HUES6 (cell line): Measurements from ENCODE around the gene PRPF8.

ENCODE experiments used
- H3K27ac ChIP-seq: 2 replicates; pipeline ENCODE4 v1.7.0; 2013; ENCODE audit warnings: low read depth, mild to moderate bottlenecking, low read length, inconsistent platforms
- H3K27me3 ChIP-seq: 2 replicates; pipeline ENCODE4 v1.6.1; 2013; ENCODE audit warnings: low read length; ENCODE audit not compliant: control insufficient read depth, insufficient read depth
- H3K36me3 ChIP-seq: 2 replicates; pipeline ENCODE4 v1.6.1; 2013; ENCODE audit warnings: low read length; ENCODE audit not compliant: control insufficient read depth, insufficient read depth
- H3K4me1 ChIP-seq: 2 replicates; pipeline ENCODE4 v1.6.1; 2013; ENCODE audit warnings: low read length; ENCODE audit not compliant: control insufficient read depth, insufficient read depth
- H3K4me3 ChIP-seq: 2 replicates; pipeline ENCODE4 v1.5.1; 2013; ENCODE audit warnings: low read depth, low read length
- H3K9ac ChIP-seq: one replicate; pipeline ENCODE4 v1.6.1; 2013; ENCODE audit warnings: mild to moderate bottlenecking, low read length
- H3K9me3 ChIP-seq: 2 replicates; pipeline ENCODE4 v1.6.1; 2013; ENCODE audit warnings: low read depth, low read length; ENCODE audit not compliant: control insufficient read depth, insufficient read depth

The PRPF8 gene

GRCh38 chr17:1623057-1623630 is 61.5 kb downstream of the PRPF8 start:
- Histone ChIP-seq H3K27me3 (no peaks in the 10 kb centered on the region; the same call in 1 of the 2 replicates), H3K27ac (no peak overlapping the region), H3K4me1 (peaks cover 25% of the 10 kb centered on the region), H3K4me3 (no peak overlapping the region), H3K36me3 (peaks cover 2% of the 10 kb centered on the region; the same call in 1 of the 2 replicates), H3K9me3 (no peaks in the 10 kb centered on the region), H3K9ac (no peak overlapping the region)

DNA sequence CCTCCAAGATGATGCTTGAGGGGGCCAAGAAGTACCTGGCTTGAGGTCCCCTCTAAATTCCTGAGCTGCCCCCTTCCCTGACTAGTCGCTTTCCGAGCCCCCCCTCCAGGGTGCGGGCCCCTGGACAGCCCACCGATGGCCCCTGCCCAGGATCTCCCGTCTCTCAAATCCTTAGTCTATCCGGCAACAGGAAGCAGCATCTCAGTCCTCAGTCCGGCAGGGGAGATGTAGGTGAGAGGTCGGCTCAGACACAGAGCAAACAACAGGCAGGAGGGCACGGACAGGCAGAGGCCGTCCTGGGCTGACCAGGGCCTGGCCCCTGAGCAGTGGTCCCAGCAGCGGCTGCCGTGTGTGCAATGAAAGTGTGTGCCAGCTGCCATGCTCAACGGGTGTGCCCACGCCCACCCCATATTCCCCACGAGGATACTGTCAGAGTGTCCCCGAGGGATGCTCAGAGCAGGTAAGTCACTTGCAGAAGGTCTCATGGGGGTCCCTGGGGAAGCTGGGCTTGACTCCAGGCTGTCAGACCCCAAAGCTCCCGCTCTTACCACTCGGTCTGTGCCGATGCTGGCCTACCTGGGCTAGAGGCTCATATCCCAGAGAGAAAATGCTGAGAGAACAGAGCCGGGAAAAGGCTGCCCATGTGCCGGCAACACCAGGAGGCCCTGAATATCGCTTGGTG is 63.3 kb downstream of the PRPF8 start:
- Histone ChIP-seq H3K27ac (no peak overlapping the region), H3K36me3 (peaks cover 2% of the 10 kb centered on the region; the same call in 1 of the 2 replicates), H3K27me3 (no peaks in the 10 kb centered on the region), H3K4me1 (peaks cover 17% of the 10 kb centered on the region; the same call in 1 of the 2 replicates), H3K9ac (no peak overlapping the region), H3K4me3 (no peak overlapping the region), H3K9me3 (no peaks in the 10 kb centered on the region)

- Histone ChIP-seq H3K9ac (no peak overlapping the region), H3K27ac (no peak overlapping the region), H3K27me3 (no peaks in the 10 kb centered on the region), H3K9me3 (no peaks in the 10 kb centered on the region), H3K4me3 (no peak overlapping the region), H3K4me1 (peaks cover 13% of the 10 kb centered on the region; the same call in 1 of the 2 replicates), H3K36me3 (peaks cover 2% of the 10 kb centered on the region; the same call in 1 of the 2 replicates)
These were observed 64.2 kb downstream of the PRPF8 start for GRCh38 chr17:1620486-1620885.

- Histone ChIP-seq H3K9me3 (no peaks in the 10 kb centered on the region), H3K4me3 (no peak overlapping the region), H3K36me3 (peaks cover 12% of the 10 kb centered on the region), H3K27ac (no peak overlapping the region), H3K9ac (peak overlapping the region; percentile 13), H3K27me3 (no peaks in the 10 kb centered on the region), H3K4me1 (peaks cover 13% of the 10 kb centered on the region; the same call in 1 of the 2 replicates)
These were observed 67.0 kb downstream of the PRPF8 start for GRCh38 chr17:1617620-1618174.

DNA sequence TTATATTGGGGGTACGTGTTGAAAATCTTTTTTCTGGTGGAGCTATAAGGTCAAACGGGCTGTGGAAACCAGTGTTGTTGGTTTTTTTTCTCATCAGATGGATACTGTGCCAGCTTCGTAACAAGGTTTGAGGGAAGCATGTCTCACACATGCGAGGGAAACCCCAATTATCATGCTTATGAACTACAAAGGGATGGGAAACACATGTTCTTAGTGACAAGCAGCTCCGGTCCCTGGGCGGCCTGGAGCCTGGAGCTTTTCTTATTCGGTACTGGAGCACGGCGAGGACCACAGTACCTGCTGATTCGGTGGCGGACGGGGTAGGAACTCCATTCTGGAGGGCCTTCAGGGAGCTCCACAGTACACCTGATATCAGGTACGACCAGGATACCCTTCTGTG is 68.6 kb downstream of the PRPF8 start:
- H3K9ac ChIP-seq, result no peak overlapping the region
- no peak overlapping the region for H3K4me3 ChIP-seq
- H3K27ac ChIP-seq, result no peak overlapping the region
- no peaks in the 10 kb centered on the region for H3K9me3 ChIP-seq
- no peaks in the 10 kb centered on the region for H3K27me3 ChIP-seq
- peaks cover 14% of the 10 kb centered on the region for H3K36me3 ChIP-seq
- H3K4me1 ChIP-seq, result peaks cover 5% of the 10 kb centered on the region; the same call in 1 of the 2 replicates

- no peaks in the 10 kb centered on the region for H3K9me3 ChIP-seq
- peaks cover 1% of the 10 kb centered on the region; the same call in 1 of the 2 replicates for H3K4me1 ChIP-seq
- no peaks in the 10 kb centered on the region for H3K27me3 ChIP-seq
- H3K36me3 ChIP-seq, result peaks cover 14% of the 10 kb centered on the region
- H3K27ac ChIP-seq, result no peak overlapping the region
- H3K4me3 ChIP-seq, result no peak overlapping the region
- no peak overlapping the region for H3K9ac ChIP-seq
These were observed 72.3 kb downstream of the PRPF8 start for GRCh38 chr17:1612400-1612799.

DNA sequence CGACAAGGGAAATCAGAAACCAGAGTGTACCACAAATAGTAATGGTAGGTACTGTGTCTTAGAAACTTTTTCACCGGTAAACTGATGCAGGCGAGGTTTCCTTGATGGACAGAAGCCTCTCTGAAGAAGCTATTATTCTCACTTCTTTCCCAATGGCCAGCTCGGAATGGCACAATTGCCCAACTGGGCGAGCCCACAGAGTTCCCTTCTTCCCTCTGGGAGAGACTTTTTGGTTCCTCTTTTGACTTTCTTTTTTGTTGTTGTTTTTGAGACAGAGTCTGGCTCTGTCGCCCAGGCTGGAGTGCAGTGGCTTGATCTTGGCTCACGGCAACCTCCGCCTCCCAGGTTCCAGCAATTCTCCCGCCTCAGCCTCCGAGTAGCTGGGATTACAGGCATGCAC is 73.0 kb downstream of the PRPF8 start:
- no peaks in the 10 kb centered on the region for H3K9me3 ChIP-seq
- no peak overlapping the region for H3K27ac ChIP-seq
- H3K4me1 ChIP-seq, result peaks cover 3% of the 10 kb centered on the region; the same call in 1 of the 2 replicates

GRCh38 chr17:1608676-1609075 is 76.0 kb downstream of the PRPF8 start:
- peaks cover 8% of the 10 kb centered on the region; the same call in 1 of the 2 replicates for H3K36me3 ChIP-seq
- H3K9ac ChIP-seq, result no peak overlapping the region
- H3K27me3 ChIP-seq, result no peaks in the 10 kb centered on the region
- H3K27ac ChIP-seq, result no peak overlapping the region
- peaks cover 18% of the 10 kb centered on the region; the same call in 1 of the 2 replicates for H3K4me1 ChIP-seq
- no peaks in the 10 kb centered on the region for H3K9me3 ChIP-seq
- H3K4me3 ChIP-seq, result no peak overlapping the region

More for the DNA sequence above, 73.0 kb downstream of the PRPF8 start:
- no peaks in the 10 kb centered on the region for H3K27me3 ChIP-seq
- H3K9ac ChIP-seq, result no peak overlapping the region
- H3K36me3 ChIP-seq, result peaks cover 14% of the 10 kb centered on the region
- no peak overlapping the region for H3K4me3 ChIP-seq

GRCh38 chr17:1607971-1608320 is 76.7 kb downstream of the PRPF8 start:
- Histone ChIP-seq H3K9ac (no peak overlapping the region), H3K27ac (no peak overlapping the region), H3K4me3 (no peak overlapping the region), H3K9me3 (no peaks in the 10 kb centered on the region), H3K36me3 (peaks cover 5% of the 10 kb centered on the region; the same call in 1 of the 2 replicates), H3K27me3 (no peaks in the 10 kb centered on the region), H3K4me1 (peaks cover 18% of the 10 kb centered on the region; the same call in 1 of the 2 replicates)

DNA sequence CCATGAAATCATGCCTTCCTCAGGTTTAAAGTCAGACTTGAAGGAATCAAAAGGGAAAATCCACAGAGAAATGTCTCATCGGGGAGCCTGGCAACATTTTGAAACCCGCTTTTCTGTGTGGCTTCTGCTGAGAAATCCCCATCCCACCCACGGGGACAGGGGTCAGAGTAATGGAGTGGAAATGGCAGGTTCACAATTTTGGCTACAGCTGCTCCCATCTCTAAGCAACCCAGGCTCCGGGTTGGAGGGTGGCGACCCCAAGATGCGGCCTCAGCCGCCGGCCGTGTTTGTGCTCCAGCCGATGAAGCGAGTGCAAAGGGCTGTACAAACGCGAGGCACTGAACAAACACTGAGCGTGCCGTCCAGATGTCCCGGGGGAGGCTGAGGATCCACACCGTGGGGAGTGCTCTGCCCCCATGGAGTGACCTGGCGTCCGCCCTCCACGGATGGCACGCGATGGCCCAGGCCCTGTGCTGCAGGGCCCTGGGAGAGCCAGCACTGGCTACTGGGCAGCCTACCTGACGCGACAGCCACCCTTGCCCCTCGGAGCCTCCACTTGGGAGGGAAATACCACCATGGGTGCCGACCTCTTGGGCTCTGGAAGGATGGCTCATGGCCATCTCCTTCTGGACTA is 78.2 kb downstream of the PRPF8 start:
- no peak overlapping the region for H3K9ac ChIP-seq
- H3K27ac ChIP-seq, result no peak overlapping the region
- no peaks in the 10 kb centered on the region for H3K27me3 ChIP-seq
- H3K9me3 ChIP-seq, result peaks cover 5% of the 10 kb centered on the region
- H3K4me3 ChIP-seq, result no peak overlapping the region
- H3K36me3 ChIP-seq, result no peaks in the 10 kb centered on the region
- peaks cover 18% of the 10 kb centered on the region; the same call in 1 of the 2 replicates for H3K4me1 ChIP-seq
